SJCRH30 (cell line): ENCODE data around the gene CSTB. TPM values are rescaled to one million over a fixed set of nuclear protein-coding genes. Genes with fewer than 3 reads are reported as not detected.
A peak's percentile ranks its signal among the peaks of the same experiment; 100 is the strongest.

Source experiments
- DNase-seq, 2 experiments: peaks; one replicate each; pipeline ENCODE4 v3.0.0-alpha.2; 2015 to 2020
- H3K27ac ChIP-seq: fragments of 250-450 bp; sonication (Bioruptor Pico); 2 replicates; pipeline ENCODE4 v1.5.1; 2020; ENCODE audit warnings: mild to moderate bottlenecking, moderate library complexity
- H3K27me3 ChIP-seq: fragments of 250-450 bp; sonication (Bioruptor Pico); 2 replicates; pipeline ENCODE4 v1.5.1; 2020; ENCODE audit warnings: mild to moderate bottlenecking, moderate library complexity
- H3K36me3 ChIP-seq: fragments of 250-450 bp; sonication (Bioruptor Pico); 2 replicates; pipeline ENCODE4 v1.5.1; 2020; ENCODE audit warnings: mild to moderate bottlenecking, moderate library complexity
- H3K4me1 ChIP-seq: fragments of 250-450 bp; sonication (Bioruptor Pico); 2 replicates; pipeline ENCODE4 v1.5.1; 2020; ENCODE audit warnings: mild to moderate bottlenecking, moderate library complexity
- H3K4me3 ChIP-seq: fragments of 250-450 bp; sonication (Bioruptor Pico); 2 replicates; pipeline ENCODE4 v1.5.1; 2020; ENCODE audit warnings: mild to moderate bottlenecking, moderate library complexity
- H3K9me3 ChIP-seq: fragments of 250-450 bp; sonication (Bioruptor Pico); replicated peaks from 2 replicates; pipeline ENCODE4 v1.5.1; 2020; ENCODE audit warnings: mild to moderate bottlenecking, moderate library complexity
- total RNA-seq: library from RNA; depleted of rRNA; stranded (reverse); fragments of >200 nt; shearing (Covaris generic); gene quantifications from 2 replicates; pipeline ENCODE4 v1.2.3, GENCODE V29; 2014

CSTB gene
- total RNA-seq, 1 experiment from 2014 or later, result 18.7 TPM

DNA sequence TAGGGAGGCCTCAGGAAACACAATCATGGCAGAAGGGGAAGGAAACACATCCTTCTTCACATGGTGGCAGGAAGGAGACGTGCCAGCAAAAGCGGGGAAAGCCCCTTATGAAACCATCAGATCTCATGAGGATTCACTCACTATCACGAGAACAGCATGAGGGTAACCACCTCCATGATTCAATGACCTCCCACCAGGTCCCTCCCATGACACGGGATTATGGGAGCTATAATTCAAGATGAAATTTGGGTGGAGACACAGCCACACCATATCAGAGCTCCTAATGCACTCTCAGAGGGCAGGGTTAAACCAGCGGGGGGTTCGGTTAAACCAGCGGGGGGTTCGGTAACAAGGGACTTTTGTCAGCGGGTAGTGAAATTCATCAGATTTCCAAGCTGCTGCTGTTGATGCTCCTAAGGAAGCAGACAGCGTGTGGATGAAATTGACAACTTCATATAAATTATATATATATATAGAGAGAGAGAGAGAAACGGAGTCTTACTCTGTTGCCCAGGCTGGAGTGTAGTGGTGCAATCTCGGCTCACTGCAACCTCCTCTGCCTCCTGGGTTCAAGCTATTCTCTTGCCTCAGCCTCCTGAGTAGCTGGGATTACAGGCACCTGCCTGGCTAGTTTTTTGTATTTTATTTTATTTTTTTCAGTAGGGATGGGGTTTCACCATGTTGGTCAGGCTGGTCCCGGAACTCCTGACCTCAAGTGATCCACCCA is 4.2 kb downstream of the CSTB start:
- Histone ChIP-seq H3K36me3 (0 out of 2 replicates have a peak, but pooled peaks cover 9% of the 10 kb centered on the region), H3K4me3 (no peak overlapping the region), H3K4me1 (no peaks in the 10 kb centered on the region; the same call in 1 of the 2 replicates), H3K9me3 (no peaks in the 10 kb centered on the region), H3K27ac (no peak overlapping the region), H3K27me3 (no peaks in the 10 kb centered on the region)
- no peak for DNase-seq

DNA sequence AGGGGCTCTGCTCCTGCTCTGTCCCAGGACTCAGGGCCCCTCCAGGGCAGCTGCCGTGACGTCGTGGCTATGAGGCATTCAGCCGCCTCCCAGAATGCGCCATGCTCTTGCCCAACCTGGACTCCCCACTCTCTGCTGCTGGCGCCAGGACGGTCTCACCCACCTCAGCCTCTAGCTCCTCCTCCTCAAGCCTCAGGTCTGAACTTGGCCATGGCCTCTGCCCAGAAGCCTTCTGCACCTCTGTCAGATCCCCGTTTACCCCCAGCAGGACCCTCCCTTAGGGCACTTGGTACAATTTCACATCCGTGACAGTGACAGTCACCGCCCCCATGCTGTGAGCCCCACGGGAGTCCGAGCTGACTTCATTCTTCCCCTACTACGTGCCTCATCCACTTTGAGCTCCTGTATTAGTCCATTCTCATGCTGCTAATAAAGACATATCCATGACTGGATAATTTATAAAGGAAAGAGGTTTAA is 4.9 kb downstream of the CSTB start:
- no peaks in the 10 kb centered on the region; the same call in 1 of the 2 replicates for H3K4me1 ChIP-seq
- 0 out of 2 replicates have a peak, but pooled peaks cover 9% of the 10 kb centered on the region for H3K36me3 ChIP-seq
- DNase-seq, result no peak
- no peaks in the 10 kb centered on the region for H3K9me3 ChIP-seq
- H3K4me3 ChIP-seq, result no peak overlapping the region
- H3K27ac ChIP-seq, result no peak overlapping the region
- no peaks in the 10 kb centered on the region for H3K27me3 ChIP-seq

DNA sequence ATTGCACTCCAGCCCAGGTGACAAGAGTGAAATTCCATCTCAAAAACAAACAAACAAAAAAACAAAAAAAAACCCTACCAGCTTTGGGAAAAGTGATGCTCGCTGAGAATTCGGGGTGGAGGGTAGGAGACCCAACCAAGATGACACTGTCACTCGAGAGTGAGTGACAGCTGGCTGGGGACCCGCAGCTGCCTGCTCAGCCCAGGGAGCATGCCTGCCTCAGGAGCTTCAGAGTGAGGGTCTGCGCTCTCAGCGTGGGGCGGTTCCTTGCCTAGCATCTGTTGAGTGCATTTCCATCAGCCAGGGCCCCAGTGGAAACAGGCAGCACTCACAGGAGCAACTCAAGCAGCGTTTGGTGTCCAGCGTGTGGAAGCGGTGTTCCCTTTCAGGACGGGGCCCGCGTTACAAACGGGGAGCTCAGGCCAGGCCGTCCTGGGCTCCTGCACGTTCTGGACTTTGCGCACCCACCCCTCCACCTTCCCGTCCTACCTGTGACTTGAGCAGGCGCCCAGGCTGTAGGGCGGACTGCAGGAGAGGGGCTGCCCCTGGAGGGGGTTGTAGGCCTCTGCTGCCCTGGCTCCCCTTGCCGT is 5.9 kb downstream of the CSTB start:
- no peak for DNase-seq
- no peak overlapping the region for H3K4me3 ChIP-seq

DNA sequence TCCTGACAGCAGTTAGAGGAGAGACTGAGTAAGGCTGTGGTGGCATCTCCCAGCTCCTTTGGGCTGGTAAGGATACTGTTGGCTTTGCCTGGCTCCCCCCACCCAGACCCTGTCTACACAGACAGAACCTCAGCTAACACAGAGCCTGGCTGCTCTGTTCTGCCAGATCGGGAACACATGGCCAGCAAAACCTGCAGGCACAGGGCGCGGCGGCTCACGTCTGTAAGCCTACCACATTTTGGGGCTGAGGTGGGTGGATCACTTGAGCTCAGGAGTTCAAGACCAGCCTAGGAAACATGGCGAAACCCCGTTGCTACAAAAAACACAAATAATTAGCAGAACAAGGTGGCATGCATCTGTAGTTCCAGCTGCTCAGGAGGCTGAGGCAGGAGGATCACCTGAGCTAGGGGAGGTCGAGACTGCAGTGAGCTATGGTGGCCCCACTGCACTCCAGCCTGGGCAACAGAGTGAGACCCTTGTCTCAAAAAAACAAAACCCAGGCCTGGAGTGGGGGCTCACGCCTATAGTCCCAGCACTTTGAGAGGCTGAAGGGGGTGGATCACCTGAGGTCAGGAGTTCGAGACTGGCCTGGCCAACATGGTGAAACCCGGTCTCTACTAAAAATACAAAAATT is 6.7 kb downstream of the CSTB start:
- no peaks in the 10 kb centered on the region for H3K9me3 ChIP-seq
- DNase-seq, result no peak
- H3K36me3 ChIP-seq, result 0 out of 2 replicates have a peak, but pooled peaks cover 9% of the 10 kb centered on the region
- no peak overlapping the region for H3K27ac ChIP-seq
- H3K4me3 ChIP-seq, result no peak overlapping the region
- no peaks in the 10 kb centered on the region; the same call in 1 of the 2 replicates for H3K4me1 ChIP-seq
- H3K27me3 ChIP-seq, result no peaks in the 10 kb centered on the region

More for the DNA sequence above, 5.9 kb downstream of the CSTB start:
- H3K9me3 ChIP-seq, result no peaks in the 10 kb centered on the region
- H3K4me1 ChIP-seq, result no peaks in the 10 kb centered on the region; the same call in 1 of the 2 replicates
- no peak overlapping the region for H3K27ac ChIP-seq
- 0 out of 2 replicates have a peak, but pooled peaks cover 9% of the 10 kb centered on the region for H3K36me3 ChIP-seq
- H3K27me3 ChIP-seq, result no peaks in the 10 kb centered on the region

DNA sequence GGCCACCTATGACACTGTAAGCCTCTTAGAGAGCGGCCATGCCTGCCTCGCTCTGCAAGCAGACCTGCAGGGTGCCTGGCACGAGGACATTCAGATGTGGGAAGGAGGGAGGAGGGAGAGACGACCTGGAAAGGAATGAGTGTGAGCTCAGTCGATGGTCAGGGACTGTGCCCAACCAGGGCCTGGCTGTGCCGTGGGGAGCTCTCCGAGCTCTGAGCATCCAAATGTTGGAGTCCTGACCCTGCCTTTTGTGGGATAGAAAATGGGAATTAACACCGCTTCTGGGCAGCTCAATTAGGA is 7.3 kb downstream of the CSTB start:
- no peak for DNase-seq
- H3K27ac ChIP-seq, result no peak overlapping the region
- H3K9me3 ChIP-seq, result no peaks in the 10 kb centered on the region
- H3K27me3 ChIP-seq, result no peaks in the 10 kb centered on the region
- no peaks in the 10 kb centered on the region; the same call in 1 of the 2 replicates for H3K4me1 ChIP-seq
- no peak overlapping the region for H3K4me3 ChIP-seq
- 0 out of 2 replicates have a peak, but pooled peaks cover 7% of the 10 kb centered on the region for H3K36me3 ChIP-seq

DNA sequence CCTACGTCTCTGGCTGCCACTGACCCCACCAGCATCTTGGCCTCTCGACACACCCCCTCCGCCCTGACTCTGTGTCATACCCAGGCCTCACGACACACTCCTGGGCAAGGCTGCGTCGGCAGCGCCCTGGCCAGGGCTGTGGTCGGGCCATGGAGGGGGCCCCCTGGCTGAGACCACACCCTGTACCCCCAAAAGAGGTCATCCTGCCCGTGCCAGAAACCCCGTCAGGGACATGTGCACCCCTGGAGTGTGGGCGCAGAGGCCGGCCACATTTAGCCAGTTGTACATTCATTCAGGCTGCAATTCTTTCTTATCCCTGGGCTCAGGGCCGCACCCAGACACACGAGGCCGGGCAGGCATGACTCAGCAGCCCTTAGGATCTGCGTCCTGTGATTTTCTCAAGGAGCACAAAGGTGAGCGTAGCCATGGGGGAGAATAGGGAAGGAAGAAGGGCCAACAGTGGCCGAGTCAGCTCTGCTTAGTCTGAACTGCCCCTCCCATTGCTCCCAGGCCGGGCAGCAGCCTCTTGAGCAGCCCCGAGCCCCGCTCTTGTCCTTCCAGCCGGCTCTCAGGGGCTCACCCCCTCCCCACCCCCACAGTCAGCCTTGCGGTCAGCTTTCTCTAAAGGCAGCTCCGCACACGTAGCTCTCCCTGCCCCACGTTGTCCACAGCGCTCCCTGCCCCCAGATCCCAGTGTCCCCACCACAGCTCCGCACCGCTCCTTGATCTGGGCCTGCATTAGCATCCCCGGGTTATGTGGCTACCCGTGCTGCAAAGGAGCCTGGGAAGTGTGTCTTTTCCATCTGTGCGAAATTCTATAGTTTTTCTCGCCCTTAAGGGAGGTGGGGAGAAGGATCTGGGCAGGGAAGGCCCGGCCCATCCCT is 7.9 kb downstream of the CSTB start:
- no peak for DNase-seq
- no peak overlapping the region for H3K27ac ChIP-seq

DNA sequence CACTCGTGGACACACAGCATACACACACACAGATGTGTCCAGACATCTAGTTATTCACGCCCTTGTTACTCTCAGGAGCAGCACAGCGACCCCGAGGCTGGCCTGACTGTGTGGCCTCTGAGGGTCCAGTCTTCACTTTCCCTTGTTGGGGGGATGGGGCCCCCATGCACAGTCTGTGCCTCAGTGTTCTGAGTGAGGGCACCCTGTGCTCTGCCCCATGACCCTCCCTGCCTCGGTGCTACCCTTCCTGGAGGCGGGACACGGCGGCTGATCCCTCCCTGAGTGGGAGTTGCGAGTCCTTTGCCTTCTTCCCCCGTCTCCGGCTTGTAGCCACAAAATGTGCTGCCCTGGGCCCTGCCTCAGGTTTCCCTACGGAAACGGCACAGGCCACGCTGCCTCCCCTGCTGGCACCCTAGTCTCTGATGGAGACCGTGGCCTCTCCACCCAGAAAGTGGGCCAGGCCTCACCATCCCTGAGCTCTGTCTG is 8.6 kb downstream of the CSTB start:
- H3K4me3 ChIP-seq, result no peak overlapping the region
- H3K27me3 ChIP-seq, result no peaks in the 10 kb centered on the region
- H3K9me3 ChIP-seq, result no peaks in the 10 kb centered on the region
- DNase-seq, result no peak
- H3K36me3 ChIP-seq, result no peaks in the 10 kb centered on the region
- H3K4me1 ChIP-seq, result no peaks in the 10 kb centered on the region; the same call in 1 of the 2 replicates
- no peak overlapping the region for H3K27ac ChIP-seq

More for the DNA sequence above, 7.9 kb downstream of the CSTB start:
- Histone ChIP-seq H3K36me3 (0 out of 2 replicates have a peak, but pooled peaks cover 5% of the 10 kb centered on the region), H3K4me1 (no peaks in the 10 kb centered on the region; the same call in 1 of the 2 replicates), H3K4me3 (no peak overlapping the region), H3K27me3 (no peaks in the 10 kb centered on the region), H3K9me3 (no peaks in the 10 kb centered on the region)

DNA sequence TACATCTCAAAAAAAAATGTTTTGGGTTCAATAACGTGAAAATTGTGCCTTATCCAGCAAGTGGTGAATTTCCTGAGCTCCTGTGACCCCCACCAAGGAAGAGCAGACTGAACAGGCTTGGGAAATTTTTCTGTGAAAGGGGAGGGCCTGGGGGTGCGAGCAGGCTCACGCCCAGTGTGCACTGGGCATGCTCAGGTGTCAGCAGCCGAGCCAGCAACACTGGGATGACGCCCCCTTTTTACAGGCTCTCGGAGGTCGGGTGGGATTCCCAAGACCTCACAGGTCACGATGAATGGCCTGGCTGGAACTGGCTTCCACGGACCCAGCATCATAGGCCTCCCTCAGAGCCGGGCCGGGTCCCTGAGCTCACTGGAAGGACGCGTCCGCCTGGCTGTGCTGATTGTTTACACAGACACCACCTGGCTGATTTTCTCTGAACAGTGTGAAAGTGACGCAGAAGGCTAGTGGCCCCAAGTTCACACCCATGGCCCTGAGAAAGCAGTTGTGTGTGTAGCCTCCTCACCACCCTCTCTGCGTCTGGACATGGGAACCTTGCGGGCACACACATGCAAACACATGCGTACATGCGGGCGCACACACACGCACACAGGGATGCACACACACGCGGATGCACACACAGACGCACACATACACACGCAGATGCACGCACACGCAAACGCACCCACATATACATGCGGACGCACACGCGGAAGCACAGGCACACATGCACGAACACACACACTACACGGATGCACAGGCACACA is 9.2 kb downstream of the CSTB start:
- H3K27ac ChIP-seq, result no peak overlapping the region
- no peaks in the 10 kb centered on the region for H3K36me3 ChIP-seq
- no peaks in the 10 kb centered on the region for H3K27me3 ChIP-seq
- H3K4me3 ChIP-seq, result no peak overlapping the region
- DNase-seq, result peak in 1 of 2 experiments; percentile 35
- no peaks in the 10 kb centered on the region; the same call in 1 of the 2 replicates for H3K4me1 ChIP-seq
- no peaks in the 10 kb centered on the region for H3K9me3 ChIP-seq

DNA sequence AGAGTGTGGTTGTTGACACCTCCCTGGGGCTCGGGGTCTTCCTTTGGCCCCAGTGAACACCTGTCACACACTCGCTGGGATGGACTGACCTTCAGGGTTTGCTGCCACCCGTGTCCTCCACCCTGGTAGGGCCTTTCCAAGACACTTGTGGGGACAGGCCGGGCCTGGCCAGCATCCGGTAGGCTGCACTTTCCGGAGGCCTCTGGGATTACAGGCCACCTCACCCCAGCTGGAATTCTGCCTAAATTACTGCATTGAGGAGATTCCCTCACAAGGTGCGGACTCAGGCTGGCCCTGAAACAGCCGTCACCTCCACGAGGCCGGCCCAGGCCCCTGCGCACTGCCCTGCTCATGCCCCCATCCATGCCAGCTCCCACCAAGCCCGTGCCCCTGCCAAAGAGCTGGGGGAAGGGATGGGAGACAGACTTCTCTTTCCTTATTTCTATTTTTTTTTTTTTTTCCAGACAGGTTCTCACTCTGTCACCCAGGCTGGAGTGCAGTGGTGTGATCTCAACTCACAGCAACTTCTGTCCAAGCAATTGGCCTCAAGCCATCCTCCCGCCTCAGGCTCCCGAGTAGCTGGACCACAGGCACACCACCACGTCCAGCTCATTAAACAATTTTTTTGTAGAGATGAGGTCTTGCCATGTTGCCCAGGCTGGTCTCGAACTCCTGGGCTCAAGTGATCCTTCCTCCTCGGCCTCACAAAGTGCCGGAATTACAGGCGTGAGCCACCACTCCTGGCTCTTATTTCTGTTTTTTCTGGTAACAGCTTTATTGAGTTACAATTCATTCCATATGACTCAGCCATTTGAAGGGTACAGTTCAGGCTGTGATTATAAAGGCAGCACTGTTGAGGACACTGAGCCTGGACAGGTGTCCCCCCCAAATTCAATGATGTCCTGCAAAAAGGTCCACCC is 11.3 kb downstream of the CSTB start:
- H3K36me3 ChIP-seq, result no peaks in the 10 kb centered on the region
- H3K27ac ChIP-seq, result no peak overlapping the region
- no peak overlapping the region for H3K4me3 ChIP-seq
- H3K27me3 ChIP-seq, result no peaks in the 10 kb centered on the region
- H3K4me1 ChIP-seq, result no peaks in the 10 kb centered on the region; the same call in 1 of the 2 replicates
- no peaks in the 10 kb centered on the region for H3K9me3 ChIP-seq
- DNase-seq, result no peak

DNA sequence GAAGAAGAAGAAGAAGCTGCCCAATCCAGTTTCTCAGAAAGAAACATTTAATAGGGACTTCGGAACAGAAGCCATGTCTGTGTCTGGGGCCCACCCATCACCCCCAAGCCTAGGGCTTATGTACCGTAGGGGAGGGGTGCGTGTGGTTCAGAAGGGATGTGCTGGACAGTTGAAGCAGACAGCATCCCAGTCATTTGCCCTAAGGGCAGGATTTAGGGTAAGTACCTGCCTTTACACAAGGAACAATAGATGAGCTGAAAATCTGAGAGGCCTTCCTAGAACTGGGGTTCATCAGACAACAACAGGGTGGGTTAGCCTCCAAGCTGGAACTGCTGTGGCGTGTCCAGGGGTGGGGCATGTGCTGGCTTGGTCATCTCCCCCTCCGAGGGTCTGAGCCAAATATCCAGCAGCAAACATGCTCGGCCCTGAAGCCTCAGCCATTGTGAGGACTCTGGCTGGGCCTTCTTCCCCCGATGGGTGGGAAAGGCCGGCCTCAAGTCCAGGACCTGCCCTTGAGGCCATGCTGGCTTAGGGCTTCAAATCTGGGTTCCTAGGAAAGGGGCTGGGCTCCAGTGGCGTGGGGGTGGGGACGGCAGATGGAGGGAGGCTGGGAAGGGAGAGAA is 12.1 kb downstream of the CSTB start:
- H3K4me1 ChIP-seq, result no peaks in the 10 kb centered on the region; the same call in 1 of the 2 replicates
- no peaks in the 10 kb centered on the region for H3K9me3 ChIP-seq
- no peak overlapping the region for H3K4me3 ChIP-seq
- no peaks in the 10 kb centered on the region for H3K27me3 ChIP-seq
- no peak for DNase-seq
- no peak overlapping the region for H3K27ac ChIP-seq
- H3K36me3 ChIP-seq, result no peaks in the 10 kb centered on the region

DNA sequence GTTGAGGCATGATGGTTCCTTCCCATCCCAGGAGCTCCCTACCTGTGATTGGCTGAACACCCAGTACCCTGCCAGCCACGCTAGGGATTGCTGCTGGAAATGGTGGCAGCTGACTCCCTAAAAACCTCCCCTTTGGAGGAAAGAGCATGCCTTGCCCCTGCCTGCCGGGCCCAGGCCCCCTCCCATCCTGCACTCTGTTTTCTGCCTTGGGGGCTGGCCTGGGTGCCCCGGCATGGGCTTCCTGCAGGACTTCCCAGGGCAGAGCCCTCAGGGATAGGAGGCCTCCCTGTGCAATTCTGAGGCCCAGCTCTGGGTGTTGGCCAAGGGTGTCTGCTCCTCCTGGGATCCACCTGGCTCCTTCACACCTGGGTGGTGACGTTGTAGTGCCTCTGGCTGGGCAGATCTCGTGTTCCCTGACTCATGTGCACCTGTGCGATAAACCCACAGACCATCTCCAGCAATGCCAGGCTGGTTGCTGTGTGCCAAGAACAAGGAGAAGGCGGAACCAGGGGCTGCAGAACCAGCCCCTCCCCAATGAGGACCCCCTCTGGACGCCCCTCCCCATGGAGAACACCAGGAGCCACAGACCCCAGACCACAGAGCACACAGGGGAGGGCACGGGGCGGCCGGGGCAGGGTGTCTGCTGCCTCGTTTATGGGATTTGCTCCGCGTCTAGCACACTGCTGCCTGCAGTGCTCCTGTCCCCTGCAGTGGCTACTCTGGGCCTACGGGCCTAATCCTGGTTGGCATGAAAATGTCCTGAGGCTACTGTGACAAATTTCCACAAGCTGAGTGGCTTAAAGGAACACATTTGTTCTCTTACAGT is 13.6 kb downstream of the CSTB start:
- DNase-seq, result no peak
- Histone ChIP-seq H3K27ac (no peak overlapping the region), H3K27me3 (no peaks in the 10 kb centered on the region), H3K4me3 (no peak overlapping the region), H3K36me3 (no peaks in the 10 kb centered on the region), H3K4me1 (peaks cover 4% of the 10 kb centered on the region), H3K9me3 (no peaks in the 10 kb centered on the region)

DNA sequence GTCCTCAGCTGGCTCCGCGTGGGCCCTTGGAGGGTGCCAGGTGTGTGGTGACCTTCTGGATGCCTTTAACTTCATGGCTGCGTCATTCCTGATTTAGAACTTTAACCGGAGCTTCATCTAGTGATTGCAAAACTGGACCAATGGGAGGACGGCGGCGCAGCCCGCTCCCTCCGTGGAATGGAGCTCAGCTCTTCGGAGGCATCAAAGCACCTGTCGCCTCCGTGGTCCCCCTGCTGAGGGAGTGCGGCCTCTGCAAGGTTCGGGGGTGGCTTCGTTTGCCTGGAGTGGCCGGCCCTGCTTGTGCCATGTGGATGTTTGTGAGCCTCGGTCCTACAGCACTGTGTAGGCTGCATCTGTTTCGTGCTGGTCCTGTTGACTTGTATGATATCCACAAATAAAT is 14.2 kb downstream of the CSTB start:
- no peak for DNase-seq
- no peaks in the 10 kb centered on the region for H3K27me3 ChIP-seq
- H3K36me3 ChIP-seq, result no peaks in the 10 kb centered on the region
- no peak overlapping the region for H3K27ac ChIP-seq
- H3K4me3 ChIP-seq, result no peak overlapping the region
- peaks cover 4% of the 10 kb centered on the region for H3K4me1 ChIP-seq
- no peaks in the 10 kb centered on the region for H3K9me3 ChIP-seq
